ENCODE measurements around the gene SF3A2.

GRCh38 chr19:2237051-2237868 is 636 bp downstream of the SF3A2 start:
- TF ChIP-seq RAD21 (IDR thresholded peaks at IDR 0.05; ENCODE audit: low read depth) (no peak), REST (IDR thresholded peaks at IDR 0.05; ENCODE audit: low read depth) (no peak), YY1 (IDR thresholded peaks at IDR 0.05; ENCODE audit: low read depth) (no peak), EP300 (IDR thresholded peaks at IDR 0.05; ENCODE audit: borderline replicate concordance) (no peak), CEBPB (IDR thresholded peaks at IDR 0.05) (no peak), MAX (IDR thresholded peaks at IDR 0.05) (no peak), TAF1 (IDR thresholded peaks at IDR 0.05; ENCODE audit: low read depth) (no peak), TCF12 (IDR thresholded peaks at IDR 0.05; ENCODE audit: low read depth) (no peak), EGR1 (IDR thresholded peaks at IDR 0.05) (no peak), NFIC (IDR thresholded peaks at IDR 0.05) (no peak)

Data from Ishikawa (cell line).